Gastrocnemius medialis (tissue), 4 donors: ENCODE data around the gene TSC22D3.

ENCODE experiments used
- POLR2A ChIP-seq, 2 donors: fragments of 450-650 bp; IDR thresholded peaks; one replicate each; pipeline ENCODE4 v1.6.1; 2017; ENCODE audit warnings: antibody characterized with exemption in 2 of 2, mild to moderate bottlenecking in 2 of 2, moderate library complexity in 2 of 2
- TF ChIP-seq, protein P1 (sequence below), 5 experiments: fragments of 450-650 bp in 3 of 5; fragments of 200-600 bp in 2 of 5; sonication (generic) in 2 of 5; IDR thresholded peaks in 4 of 5; conservative IDR thresholded peaks in 1 of 5; 1 replicate in 4 of 5; 2 replicates in 1 of 5; pipeline ENCODE4 v1.5.1; 2016 to 2019; ENCODE audit warnings: antibody characterized with exemption in 5 of 5, mild to moderate bottlenecking in 3 of 5, moderate library complexity in 3 of 5

DNA sequence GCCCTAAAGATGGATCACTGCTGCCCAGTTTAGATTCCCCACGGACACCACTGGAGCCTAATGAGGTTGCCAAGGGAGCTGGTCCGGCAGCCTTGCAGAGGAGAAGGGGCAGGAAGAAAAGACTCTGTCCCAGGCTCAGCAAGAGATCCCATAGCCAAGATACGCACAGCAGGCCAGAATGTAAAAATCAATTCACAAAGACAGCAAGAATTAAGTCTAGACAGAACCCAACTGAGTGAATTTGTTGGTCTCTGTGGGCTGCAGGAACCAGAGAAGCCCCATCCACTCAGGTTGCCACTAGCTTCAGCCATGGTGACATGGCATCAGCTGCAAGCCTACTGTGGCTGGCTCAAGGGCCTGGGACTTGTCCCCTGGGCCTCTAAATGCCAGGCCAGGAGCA lies 22.9 kb downstream of the TSC22D3 start:
- TF ChIP-seq POLR2A (IDR thresholded peaks at IDR 0.05) = no peak
- TF ChIP-seq, protein P1, sequence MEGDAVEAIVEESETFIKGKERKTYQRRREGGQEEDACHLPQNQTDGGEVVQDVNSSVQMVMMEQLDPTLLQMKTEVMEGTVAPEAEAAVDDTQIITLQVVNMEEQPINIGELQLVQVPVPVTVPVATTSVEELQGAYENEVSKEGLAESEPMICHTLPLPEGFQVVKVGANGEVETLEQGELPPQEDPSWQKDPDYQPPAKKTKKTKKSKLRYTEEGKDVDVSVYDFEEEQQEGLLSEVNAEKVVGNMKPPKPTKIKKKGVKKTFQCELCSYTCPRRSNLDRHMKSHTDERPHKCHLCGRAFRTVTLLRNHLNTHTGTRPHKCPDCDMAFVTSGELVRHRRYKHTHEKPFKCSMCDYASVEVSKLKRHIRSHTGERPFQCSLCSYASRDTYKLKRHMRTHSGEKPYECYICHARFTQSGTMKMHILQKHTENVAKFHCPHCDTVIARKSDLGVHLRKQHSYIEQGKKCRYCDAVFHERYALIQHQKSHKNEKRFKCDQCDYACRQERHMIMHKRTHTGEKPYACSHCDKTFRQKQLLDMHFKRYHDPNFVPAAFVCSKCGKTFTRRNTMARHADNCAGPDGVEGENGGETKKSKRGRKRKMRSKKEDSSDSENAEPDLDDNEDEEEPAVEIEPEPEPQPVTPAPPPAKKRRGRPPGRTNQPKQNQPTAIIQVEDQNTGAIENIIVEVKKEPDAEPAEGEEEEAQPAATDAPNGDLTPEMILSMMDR (IDR thresholded peaks at IDR 0.05 in 4 of 5, conservative IDR thresholded peaks at IDR 0.05 in 1 of 5) = no peak
